Heart left ventricle (tissue), 13 donors: ENCODE data around the gene METTL27.

Experiments used
- CTCF ChIP-seq, 12 donors: fragments of 200-600 bp; sonication (generic) in 4 of 12; IDR thresholded peaks; one replicate each; pipeline versions ENCODE4 v1.5.0 to v1.8.0; 2018 to 2022; ENCODE audit warnings: antibody characterized with exemption in 12 of 12, mild to moderate bottlenecking in 5 of 12
- POLR2A ChIP-seq, 2 donors: fragments of 450-650 bp; IDR thresholded peaks; one replicate each; pipeline ENCODE4 v1.6.1; 2017; ENCODE audit warnings: antibody characterized with exemption in 2 of 2, mild to moderate bottlenecking in 2 of 2, moderate library complexity in 2 of 2
- donor health status: ischemic (EF 13 %, LVEDD 7.1; RV severe dilation, severe dysfunction).
- donor health status: DM: no; HTN: yes; CAD: no.
- donor health status: DM: no; HTN: no; CAD: no.
- donor health status: ischemic (EF 25% LVEDD 6.9; RV normal size, moderate dysfunction).
- donor health status: ischemic (EF 25% LVEDD 5.7; RV mildly dilated, moderate dysfunction).
- donor health status: ischemic (EF 35%, LVEDD 5.7; RV mildly dilated, moderate dysfunction).
- donor health status: nonischemic (EF 11% LVEDD 7.7; RV severe dilation, severe dysfunction).
- donor health status: DM: yes; HTN: yes; CAD: no.
- donor health status: PGD.
- donor health status: ischemic (EF 29% LVEDD 5.4; RV normal size, mild dysfunction).
- donor health status: nonischemic (EF 23%, LVEDD 6.1; RV moderate dilation, normal function).

GRCh38 chr7:73827567-73828106, 14.7 kb downstream of the METTL27 start:
- TF ChIP-seq POLR2A (IDR thresholded peaks at IDR 0.05) (no peak), CTCF (IDR thresholded peaks at IDR 0.05) (no peak)
